Ishikawa (cell line): Measurements from ENCODE around the gene FSIP1.

Source experiments
- CEBPB ChIP-seq: IDR thresholded peaks from 2 replicates; pipeline ENCODE4 v1.6.1; 2012
- EGR1 ChIP-seq: IDR thresholded peaks from 2 replicates; pipeline ENCODE4 v1.6.1; 2012
- EP300 ChIP-seq: IDR thresholded peaks from 2 replicates; pipeline ENCODE4 v1.6.1; 2012; ENCODE audit warnings: borderline replicate concordance
- FOXM1 ChIP-seq: IDR thresholded peaks from 2 replicates; pipeline ENCODE4 v1.6.1; 2012; ENCODE audit warnings: low read depth, borderline replicate concordance
- NFIC ChIP-seq: IDR thresholded peaks from 2 replicates; pipeline ENCODE4 v1.6.1; 2012
- RAD21 ChIP-seq: IDR thresholded peaks from 2 replicates; pipeline ENCODE4 v1.6.1; 2012; ENCODE audit warnings: low read depth
- TAF1 ChIP-seq: IDR thresholded peaks from 2 replicates; pipeline ENCODE4 v1.6.1; 2012; ENCODE audit warnings: low read depth, mild to moderate bottlenecking
- TCF12 ChIP-seq: IDR thresholded peaks from 2 replicates; pipeline ENCODE4 v1.6.1; 2012; ENCODE audit warnings: low read depth
- TEAD4 ChIP-seq: IDR thresholded peaks from 2 replicates; pipeline ENCODE4 v1.6.1; 2012
- YY1 ChIP-seq: IDR thresholded peaks from 2 replicates; pipeline ENCODE4 v1.6.1; 2012; ENCODE audit warnings: low read depth
- TF ChIP-seq, protein P1 (sequence below): IDR thresholded peaks from 2 replicates; pipeline ENCODE4 v1.6.1; 2012
- TF ChIP-seq, protein P2 (sequence below): IDR thresholded peaks from 2 replicates; pipeline ENCODE4 v1.6.1; 2012; ENCODE audit warnings: low read depth, mild to moderate bottlenecking

DNA sequence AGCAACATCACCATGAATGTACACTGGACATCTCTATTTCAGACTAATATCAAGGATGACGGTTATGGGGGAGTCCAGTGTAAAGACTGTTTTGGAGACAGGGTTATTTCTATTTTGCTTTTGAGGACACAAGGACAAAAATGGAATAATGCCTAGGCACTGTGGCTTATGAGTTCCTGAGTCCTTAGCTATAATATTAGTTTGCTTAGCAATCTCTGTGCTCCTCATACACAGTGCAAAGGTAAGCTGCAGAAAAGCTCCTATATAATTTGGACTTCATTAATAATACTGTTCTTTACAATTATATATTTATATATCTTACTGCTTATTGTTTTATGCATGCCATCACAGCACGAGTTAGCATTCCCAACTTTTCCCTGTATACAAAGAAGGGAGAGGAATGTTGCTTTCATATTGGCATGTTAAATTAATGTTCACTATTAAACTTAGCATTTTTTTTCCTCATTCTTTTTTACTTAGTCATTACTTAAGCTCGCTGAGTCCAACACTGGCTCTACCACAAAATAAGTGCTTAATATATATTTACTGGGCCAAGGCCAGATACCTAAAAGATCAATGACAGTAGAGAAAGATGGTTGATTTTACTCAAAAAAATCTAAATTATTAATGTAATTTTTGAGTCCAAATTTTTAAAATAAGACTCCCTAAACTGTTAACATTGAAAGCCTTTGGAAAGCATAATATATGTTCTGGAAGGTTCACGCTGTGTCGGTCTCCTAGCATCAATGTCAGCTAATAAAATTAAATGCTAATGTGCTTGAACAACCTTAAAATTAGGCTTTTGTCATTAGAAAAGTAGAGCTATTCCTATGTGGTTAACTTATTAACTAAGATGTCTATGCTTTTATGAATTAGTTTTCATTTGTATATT lies 187.9 kb downstream of the FSIP1 start:
- TF ChIP-seq, protein P1, sequence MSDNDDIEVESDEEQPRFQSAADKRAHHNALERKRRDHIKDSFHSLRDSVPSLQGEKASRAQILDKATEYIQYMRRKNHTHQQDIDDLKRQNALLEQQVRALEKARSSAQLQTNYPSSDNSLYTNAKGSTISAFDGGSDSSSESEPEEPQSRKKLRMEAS = no peak
- TF ChIP-seq, protein P2, sequence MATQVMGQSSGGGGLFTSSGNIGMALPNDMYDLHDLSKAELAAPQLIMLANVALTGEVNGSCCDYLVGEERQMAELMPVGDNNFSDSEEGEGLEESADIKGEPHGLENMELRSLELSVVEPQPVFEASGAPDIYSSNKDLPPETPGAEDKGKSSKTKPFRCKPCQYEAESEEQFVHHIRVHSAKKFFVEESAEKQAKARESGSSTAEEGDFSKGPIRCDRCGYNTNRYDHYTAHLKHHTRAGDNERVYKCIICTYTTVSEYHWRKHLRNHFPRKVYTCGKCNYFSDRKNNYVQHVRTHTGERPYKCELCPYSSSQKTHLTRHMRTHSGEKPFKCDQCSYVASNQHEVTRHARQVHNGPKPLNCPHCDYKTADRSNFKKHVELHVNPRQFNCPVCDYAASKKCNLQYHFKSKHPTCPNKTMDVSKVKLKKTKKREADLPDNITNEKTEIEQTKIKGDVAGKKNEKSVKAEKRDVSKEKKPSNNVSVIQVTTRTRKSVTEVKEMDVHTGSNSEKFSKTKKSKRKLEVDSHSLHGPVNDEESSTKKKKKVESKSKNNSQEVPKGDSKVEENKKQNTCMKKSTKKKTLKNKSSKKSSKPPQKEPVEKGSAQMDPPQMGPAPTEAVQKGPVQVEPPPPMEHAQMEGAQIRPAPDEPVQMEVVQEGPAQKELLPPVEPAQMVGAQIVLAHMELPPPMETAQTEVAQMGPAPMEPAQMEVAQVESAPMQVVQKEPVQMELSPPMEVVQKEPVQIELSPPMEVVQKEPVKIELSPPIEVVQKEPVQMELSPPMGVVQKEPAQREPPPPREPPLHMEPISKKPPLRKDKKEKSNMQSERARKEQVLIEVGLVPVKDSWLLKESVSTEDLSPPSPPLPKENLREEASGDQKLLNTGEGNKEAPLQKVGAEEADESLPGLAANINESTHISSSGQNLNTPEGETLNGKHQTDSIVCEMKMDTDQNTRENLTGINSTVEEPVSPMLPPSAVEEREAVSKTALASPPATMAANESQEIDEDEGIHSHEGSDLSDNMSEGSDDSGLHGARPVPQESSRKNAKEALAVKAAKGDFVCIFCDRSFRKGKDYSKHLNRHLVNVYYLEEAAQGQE = no peak
- TF ChIP-seq CEBPB (no peak), TEAD4 (no peak; the same call in 1 of the 2 replicates), EP300 (no peak), TAF1 (no peak), YY1 (no peak), RAD21 (no peak), NFIC (no peak), TCF12 (no peak), FOXM1 (no peak), EGR1 (no peak)
